ENCODE results near the gene E2F8.
"Not testable (repeated sequence)": the region's sequence is repeated elsewhere in the genome, so short reads cannot be mapped to it uniquely, and the experiment has no call there.

Gene E2F8

GRCh38 chr11:19279451-19279850 is 38.7 kb upstream of the E2F8 start:
- Histone ChIP-seq H3K36me3 (ENCODE audit: insufficient read depth) (no peaks in the 10 kb centered on the region), H3K4me2 (no peak overlapping the region)

GRCh38 chr11:19276859-19277808 is 36.4 kb upstream of the E2F8 start:
- no peaks in the 10 kb centered on the region for H3K36me3 ChIP-seq (ENCODE audit: insufficient read depth)
- H3K27ac ChIP-seq = no peak overlapping the region
- TF ChIP-seq, protein P1, sequence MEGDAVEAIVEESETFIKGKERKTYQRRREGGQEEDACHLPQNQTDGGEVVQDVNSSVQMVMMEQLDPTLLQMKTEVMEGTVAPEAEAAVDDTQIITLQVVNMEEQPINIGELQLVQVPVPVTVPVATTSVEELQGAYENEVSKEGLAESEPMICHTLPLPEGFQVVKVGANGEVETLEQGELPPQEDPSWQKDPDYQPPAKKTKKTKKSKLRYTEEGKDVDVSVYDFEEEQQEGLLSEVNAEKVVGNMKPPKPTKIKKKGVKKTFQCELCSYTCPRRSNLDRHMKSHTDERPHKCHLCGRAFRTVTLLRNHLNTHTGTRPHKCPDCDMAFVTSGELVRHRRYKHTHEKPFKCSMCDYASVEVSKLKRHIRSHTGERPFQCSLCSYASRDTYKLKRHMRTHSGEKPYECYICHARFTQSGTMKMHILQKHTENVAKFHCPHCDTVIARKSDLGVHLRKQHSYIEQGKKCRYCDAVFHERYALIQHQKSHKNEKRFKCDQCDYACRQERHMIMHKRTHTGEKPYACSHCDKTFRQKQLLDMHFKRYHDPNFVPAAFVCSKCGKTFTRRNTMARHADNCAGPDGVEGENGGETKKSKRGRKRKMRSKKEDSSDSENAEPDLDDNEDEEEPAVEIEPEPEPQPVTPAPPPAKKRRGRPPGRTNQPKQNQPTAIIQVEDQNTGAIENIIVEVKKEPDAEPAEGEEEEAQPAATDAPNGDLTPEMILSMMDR (conservative IDR thresholded peaks at IDR 0.05; ENCODE audit: low read depth, low read length) = no peak
- no peak overlapping the region for H3K4me3 ChIP-seq (IDR thresholded peaks at IDR 0.05; ENCODE audit: insufficient read depth, low read depth, low read length)
- H3K27me3 ChIP-seq (ENCODE audit: insufficient read depth, low read depth) = no peaks in the 10 kb centered on the region
- no peak overlapping the region for H3K4me2 ChIP-seq
- peaks cover 14% of the 10 kb centered on the region for H3K4me1 ChIP-seq (ENCODE audit: low read depth, poor library complexity, severe bottlenecking)
- H4K20me1 ChIP-seq (ENCODE audit: insufficient read depth) = no peaks in the 10 kb centered on the region
- no peak overlapping the region for H2AFZ ChIP-seq (ENCODE audit: low read depth)
- H3K79me2 ChIP-seq (ENCODE audit: insufficient read depth, low read depth) = no peaks in the 10 kb centered on the region
- no peak overlapping the region for H3K9ac ChIP-seq

More at GRCh38 chr11:19279451-19279850, 38.7 kb upstream of the E2F8 start:
- Histone ChIP-seq H3K4me1 (ENCODE audit: low read depth, poor library complexity, severe bottlenecking) (peaks cover 14% of the 10 kb centered on the region), H3K9ac (no peak overlapping the region), H2AFZ (ENCODE audit: low read depth) (no peak overlapping the region), H3K79me2 (ENCODE audit: insufficient read depth, low read depth) (no peaks in the 10 kb centered on the region), H4K20me1 (ENCODE audit: insufficient read depth) (no peaks in the 10 kb centered on the region), H3K27me3 (ENCODE audit: insufficient read depth, low read depth) (no peaks in the 10 kb centered on the region), H3K4me3 (IDR thresholded peaks at IDR 0.05; ENCODE audit: insufficient read depth, low read depth, low read length) (no peak overlapping the region), H3K27ac (no peak overlapping the region)
- TF ChIP-seq, protein P1 (conservative IDR thresholded peaks at IDR 0.05; ENCODE audit: low read depth, low read length) = no peak

- H3K4me3 ChIP-seq (IDR thresholded peaks at IDR 0.05; ENCODE audit: insufficient read depth, low read depth, low read length) = no peak overlapping the region
- TF ChIP-seq, protein P1 (conservative IDR thresholded peaks at IDR 0.05; ENCODE audit: low read depth, low read length) = no peak
- no peak overlapping the region for H2AFZ ChIP-seq (ENCODE audit: low read depth)
- no peak overlapping the region for H3K27ac ChIP-seq
- H3K36me3 ChIP-seq (ENCODE audit: insufficient read depth) = no peaks in the 10 kb centered on the region
- H3K4me1 ChIP-seq (ENCODE audit: low read depth, poor library complexity, severe bottlenecking) = peaks cover under 1% of the 10 kb centered on the region
- no peaks in the 10 kb centered on the region for H4K20me1 ChIP-seq (ENCODE audit: insufficient read depth)
- H3K79me2 ChIP-seq (ENCODE audit: insufficient read depth, low read depth) = no peaks in the 10 kb centered on the region
- no peaks in the 10 kb centered on the region for H3K27me3 ChIP-seq (ENCODE audit: insufficient read depth, low read depth)
- H3K4me2 ChIP-seq = no peak overlapping the region
- H3K9ac ChIP-seq = no peak overlapping the region
Observed at GRCh38 chr11:19275496-19275895, 34.8 kb upstream of the E2F8 start.

DNA sequence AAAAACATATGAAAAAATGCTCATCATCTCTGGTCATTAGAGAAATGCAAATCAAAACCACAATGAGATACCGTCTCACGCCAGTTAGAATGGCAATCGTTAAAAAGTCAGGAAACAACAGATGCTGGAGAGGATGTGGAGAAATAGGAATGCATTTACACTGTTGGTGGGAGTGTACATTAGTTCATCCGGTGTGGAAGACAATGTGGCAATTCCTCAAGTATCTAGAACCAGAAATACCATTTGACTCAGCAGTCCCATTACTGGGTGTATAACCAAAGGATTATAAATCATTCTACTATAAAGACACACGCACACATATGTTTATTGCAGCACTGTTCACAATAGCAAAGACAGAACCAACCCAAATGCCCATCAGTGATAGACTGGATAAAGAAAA is 32.5 kb upstream of the E2F8 start:
- not testable (repeated sequence) for H3K4me1 ChIP-seq (ENCODE audit: low read depth, poor library complexity, severe bottlenecking); H2AFZ ChIP-seq (ENCODE audit: low read depth); H3K27ac ChIP-seq; H3K4me2 ChIP-seq; H3K27me3 ChIP-seq (ENCODE audit: insufficient read depth, low read depth); H3K9ac ChIP-seq; H3K36me3 ChIP-seq (ENCODE audit: insufficient read depth); H3K79me2 ChIP-seq (ENCODE audit: insufficient read depth, low read depth); H3K4me3 ChIP-seq (IDR thresholded peaks at IDR 0.05; ENCODE audit: insufficient read depth, low read depth, low read length); H4K20me1 ChIP-seq (ENCODE audit: insufficient read depth)

GRCh38 chr11:19268909-19269308 is 28.2 kb upstream of the E2F8 start:
- Histone ChIP-seq H3K9ac (no peak overlapping the region), H3K4me3 (IDR thresholded peaks at IDR 0.05; ENCODE audit: insufficient read depth, low read depth, low read length) (no peak overlapping the region), H3K4me2 (no peak overlapping the region), H3K4me1 (ENCODE audit: low read depth, poor library complexity, severe bottlenecking) (no peaks in the 10 kb centered on the region), H3K27me3 (ENCODE audit: insufficient read depth, low read depth) (no peaks in the 10 kb centered on the region), H3K36me3 (ENCODE audit: insufficient read depth) (no peaks in the 10 kb centered on the region), H4K20me1 (ENCODE audit: insufficient read depth) (no peaks in the 10 kb centered on the region), H2AFZ (ENCODE audit: low read depth) (no peak overlapping the region), H3K27ac (no peak overlapping the region), H3K79me2 (ENCODE audit: insufficient read depth, low read depth) (no peaks in the 10 kb centered on the region)
- TF ChIP-seq, protein P1 (conservative IDR thresholded peaks at IDR 0.05; ENCODE audit: low read depth, low read length) = no peak
